LNCaP clone FGC (cell line): Measurements from ENCODE around the gene ZNF804A.

ENCODE experiments used
- DNase-seq: peaks from one replicate; pipeline ENCODE4 v3.0.0-alpha.2; 2011; ENCODE audit warnings: low read depth
- H3K4me3 ChIP-seq: 2 replicates; pipeline ENCODE4 v1.5.1; 2011; ENCODE audit warnings: mild to moderate bottlenecking, low read depth, low read length, control low read depth
- CTCF ChIP-seq: IDR thresholded peaks from 2 replicates; pipeline ENCODE4 v1.5.1; 2012; ENCODE audit warnings: mild to moderate bottlenecking; ENCODE audit not compliant: control insufficient read depth, insufficient read depth; ENCODE audit errors: extremely low read depth

ZNF804A gene

DNA sequence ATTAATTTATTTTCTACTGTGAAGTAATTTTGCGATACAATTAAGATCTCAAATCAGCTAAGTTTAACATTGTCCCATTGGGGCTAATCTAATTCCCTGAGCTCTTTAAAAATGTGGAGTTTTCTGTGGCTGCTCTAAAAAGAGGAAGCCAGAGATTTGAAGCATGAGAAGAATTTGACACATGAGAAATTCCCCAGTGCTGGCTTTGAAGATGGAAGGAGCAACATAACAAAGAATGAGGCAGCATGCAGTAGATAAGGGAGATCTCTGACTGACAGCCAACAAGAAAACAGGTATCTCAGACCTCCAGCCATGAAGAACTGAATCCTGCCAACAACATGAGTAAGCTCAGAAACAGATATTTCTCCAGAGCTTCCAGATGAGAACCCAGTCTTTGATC, 308.4 kb downstream of the ZNF804A start:
- no peak overlapping the region for H3K4me3 ChIP-seq
- no peak for DNase-seq
- TF ChIP-seq CTCF, result no peak

GRCh38 chr2:184908966-184909365, 310.6 kb downstream of the ZNF804A start:
- TF ChIP-seq CTCF, result no peak
- no peak overlapping the region for H3K4me3 ChIP-seq
- no peak for DNase-seq

GRCh38 chr2:184920451-184920965, 322.2 kb downstream of the ZNF804A start:
- H3K4me3 ChIP-seq, result no peak overlapping the region
- DNase-seq, result no peak
- TF ChIP-seq CTCF, result no peak

DNA sequence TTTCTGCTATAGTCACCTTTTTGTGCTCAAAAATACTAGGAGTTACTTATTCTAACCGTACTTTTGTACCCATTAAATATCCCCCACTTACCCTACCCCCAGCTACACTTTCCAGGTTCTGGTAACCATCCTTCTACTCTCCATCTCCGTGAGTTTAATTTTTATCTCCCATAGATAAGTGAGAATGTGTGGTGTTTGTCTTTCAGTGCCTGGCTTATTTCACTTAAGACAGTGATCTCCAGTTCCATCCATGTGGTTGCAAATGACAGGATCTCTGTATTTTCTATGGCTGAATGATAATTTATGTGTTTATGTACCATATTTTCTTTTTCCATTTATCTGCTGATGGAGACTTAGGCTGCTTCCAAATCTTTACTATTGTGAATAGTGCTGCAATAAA, 323.3 kb downstream of the ZNF804A start:
- H3K4me3 ChIP-seq, result no peak overlapping the region
- no peak for TF ChIP-seq CTCF
- DNase-seq, result no peak

DNA sequence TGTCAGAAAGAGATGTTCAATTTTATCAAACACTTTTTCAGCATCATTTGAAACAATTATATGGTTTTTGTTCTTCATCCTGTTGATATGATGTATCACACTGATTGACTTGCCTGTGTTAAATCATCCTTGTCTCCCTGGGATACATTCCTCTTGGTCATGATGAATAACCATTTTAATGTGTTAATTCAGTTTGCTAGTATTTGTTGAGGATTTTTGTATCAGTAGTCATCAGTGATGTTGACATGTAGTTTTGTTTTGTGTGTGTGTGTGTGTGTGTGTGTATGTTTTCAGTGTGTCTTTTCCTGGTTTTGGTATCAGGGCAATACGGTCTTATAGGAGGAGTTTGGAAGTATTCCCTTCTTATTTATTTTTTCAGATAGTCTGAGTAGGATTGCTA, 325.4 kb downstream of the ZNF804A start:
- no peak for TF ChIP-seq CTCF
- DNase-seq, result no peak
- H3K4me3 ChIP-seq, result no peak overlapping the region

DNA sequence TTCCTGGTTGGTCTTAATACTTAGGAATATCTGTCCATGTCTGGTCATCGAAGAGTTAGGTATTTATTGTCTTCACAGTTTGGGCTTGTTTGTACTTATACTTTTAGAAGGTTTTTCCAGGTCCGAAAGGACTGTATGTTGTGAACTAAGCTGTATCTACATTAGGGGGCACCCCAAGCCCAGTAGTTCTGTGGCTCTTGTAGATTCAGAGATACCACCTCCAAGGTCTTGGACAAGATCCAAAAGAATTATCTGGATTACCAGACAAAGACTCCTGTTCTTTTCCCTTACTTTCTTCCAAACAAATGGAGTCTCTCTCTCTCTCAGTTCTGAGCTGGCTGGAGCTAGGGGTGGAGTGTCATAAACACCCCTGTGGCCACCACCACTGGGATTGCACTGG, 328.7 kb downstream of the ZNF804A start:
- H3K4me3 ChIP-seq, result no peak overlapping the region
- DNase-seq, result no peak
- TF ChIP-seq CTCF, result no peak

DNA sequence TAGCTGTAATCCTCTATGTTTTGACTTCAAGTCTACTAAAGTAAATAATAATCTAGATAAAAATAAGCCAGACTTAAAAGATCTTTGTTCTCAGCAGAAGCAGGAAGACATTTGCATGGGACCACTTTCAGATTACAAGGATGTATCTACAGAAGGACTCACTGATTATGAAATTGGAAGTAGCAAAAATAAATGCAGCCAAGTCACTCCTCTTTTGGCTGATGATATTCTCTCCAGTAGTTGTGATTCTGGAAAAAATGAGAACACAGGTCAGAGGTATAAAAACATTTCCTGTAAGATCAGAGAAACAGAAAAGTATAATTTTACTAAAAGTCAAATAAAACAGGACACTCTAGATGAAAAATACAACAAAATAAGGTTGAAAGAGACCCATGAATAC, 338.4 kb downstream of the ZNF804A start:
- TF ChIP-seq CTCF, result no peak
- no peak overlapping the region for H3K4me3 ChIP-seq
- DNase-seq, result no peak
